BE2C (cell line): Measurements from ENCODE around the gene TXNL4A.

Experiments used
- DNase-seq: peaks from one replicate; pipeline ENCODE4 v3.0.0-alpha.2; 2020
- H3K27me3 ChIP-seq: fragments of 250-450 bp; sonication (Bioruptor Pico); 2 replicates; pipeline ENCODE4 v1.5.1; 2020; ENCODE audit warnings: mild to moderate bottlenecking
- H3K36me3 ChIP-seq: fragments of 250-450 bp; sonication (Bioruptor Pico); 2 replicates; pipeline ENCODE4 v1.5.1; 2020; ENCODE audit warnings: mild to moderate bottlenecking
- H3K4me1 ChIP-seq: fragments of 250-450 bp; sonication (Bioruptor Pico); 2 replicates; pipeline ENCODE4 v1.5.1; 2020
- H3K4me3 ChIP-seq: 2 replicates; pipeline ENCODE4 v1.5.1; 2011; ENCODE audit warnings: low read depth, low read length
- H3K9me3 ChIP-seq: fragments of 250-450 bp; sonication (Bioruptor Pico); 2 replicates; pipeline ENCODE4 v1.5.1; 2020
- CTCF ChIP-seq: IDR thresholded peaks from 2 replicates; pipeline ENCODE4 v1.5.1; 2012; ENCODE audit warnings: mild to moderate bottlenecking, low read depth, low read length

The TXNL4A gene

GRCh38 chr18:79935925-79936324 is 52.4 kb downstream of the TXNL4A start:
- TF ChIP-seq CTCF = no peak
- no peaks in the 10 kb centered on the region for H3K4me1 ChIP-seq
- H3K9me3 ChIP-seq = no peaks in the 10 kb centered on the region
- no peak overlapping the region for H3K4me3 ChIP-seq
- H3K27me3 ChIP-seq = no peaks in the 10 kb centered on the region
- no peaks in the 10 kb centered on the region for H3K36me3 ChIP-seq
- no peak for DNase-seq

- Histone ChIP-seq H3K36me3 (no peaks in the 10 kb centered on the region), H3K27me3 (no peaks in the 10 kb centered on the region), H3K4me1 (no peaks in the 10 kb centered on the region), H3K4me3 (no peak overlapping the region), H3K9me3 (no peaks in the 10 kb centered on the region)
- TF ChIP-seq CTCF = no peak
- DNase-seq = no peak
Measured at GRCh38 chr18:79935499-79935898, 52.9 kb downstream of the TXNL4A start.

GRCh38 chr18:79935098-79935480 is 53.3 kb downstream of the TXNL4A start:
- DNase-seq = no peak
- no peak overlapping the region for H3K4me3 ChIP-seq
- no peaks in the 10 kb centered on the region for H3K9me3 ChIP-seq
- no peaks in the 10 kb centered on the region for H3K27me3 ChIP-seq
- no peak for TF ChIP-seq CTCF
- no peaks in the 10 kb centered on the region for H3K4me1 ChIP-seq
- no peaks in the 10 kb centered on the region for H3K36me3 ChIP-seq

- Histone ChIP-seq H3K9me3 (no peaks in the 10 kb centered on the region), H3K36me3 (no peaks in the 10 kb centered on the region), H3K27me3 (no peaks in the 10 kb centered on the region), H3K4me1 (no peaks in the 10 kb centered on the region), H3K4me3 (no peak overlapping the region)
- DNase-seq = no peak
- no peak for TF ChIP-seq CTCF
Measured at GRCh38 chr18:79934311-79935097, 53.9 kb downstream of the TXNL4A start.

GRCh38 chr18:79933765-79934164 is 54.6 kb downstream of the TXNL4A start:
- Histone ChIP-seq H3K4me3 (no peak overlapping the region), H3K36me3 (no peaks in the 10 kb centered on the region), H3K27me3 (no peaks in the 10 kb centered on the region), H3K4me1 (no peaks in the 10 kb centered on the region), H3K9me3 (no peaks in the 10 kb centered on the region)
- no peak for DNase-seq
- no peak for TF ChIP-seq CTCF

- DNase-seq = no peak
- Histone ChIP-seq H3K4me3 (no peak overlapping the region), H3K4me1 (no peaks in the 10 kb centered on the region), H3K9me3 (no peaks in the 10 kb centered on the region), H3K36me3 (no peaks in the 10 kb centered on the region), H3K27me3 (no peaks in the 10 kb centered on the region)
- no peak for TF ChIP-seq CTCF
Measured at GRCh38 chr18:79932907-79933306, 55.5 kb downstream of the TXNL4A start.
